Femur (tissue), 1 donor: Measurements from ENCODE around the gene ATP13A1.
"Not testable (repeated sequence)": the region's sequence is repeated elsewhere in the genome, so short reads cannot be mapped to it uniquely, and the experiment has no call there.

Experiments
- DNase-seq: peaks from one replicate; pipeline ENCODE4 v3.0.0-alpha.2; 2017

The ATP13A1 gene

GRCh38 chr19:19663256-19664120, at the start of gene ATP13A1:
TSS of gene ATP13A1 (minus strand) at chr19:19663676. CDS start at chr19:19663666, 10 bp downstream.
- DNase-seq = peak; percentile 98

GRCh38 chr19:19711934-19712828, 48.7 kb upstream of the ATP13A1 start:
- DNase-seq = no peak

- no peak for DNase-seq
Observed at GRCh38 chr19:19711306-19711933, 47.9 kb upstream of the ATP13A1 start.

GRCh38 chr19:19710506-19710905, 47.0 kb upstream of the ATP13A1 start:
- no peak for DNase-seq

GRCh38 chr19:19704836-19705235, 41.4 kb upstream of the ATP13A1 start:
- no peak for DNase-seq

- not testable (repeated sequence) for DNase-seq
Observed at GRCh38 chr19:19700493-19700892, 37.0 kb upstream of the ATP13A1 start.

- no peak for DNase-seq
Observed at GRCh38 chr19:19697589-19697988, 34.1 kb upstream of the ATP13A1 start.

GRCh38 chr19:19696386-19696785, 32.9 kb upstream of the ATP13A1 start:
- no peak for DNase-seq

- DNase-seq = no peak
Observed at GRCh38 chr19:19691683-19692082, 28.2 kb upstream of the ATP13A1 start.

- not testable (repeated sequence) for DNase-seq
Observed at GRCh38 chr19:19689023-19689422, 25.5 kb upstream of the ATP13A1 start.

- DNase-seq = no peak
Observed at GRCh38 chr19:19687090-19687489, 23.6 kb upstream of the ATP13A1 start.

GRCh38 chr19:19686580-19686979, 23.1 kb upstream of the ATP13A1 start:
- no peak for DNase-seq

- not testable (repeated sequence) for DNase-seq
Observed at GRCh38 chr19:19686119-19686518, 22.6 kb upstream of the ATP13A1 start.

- no peak for DNase-seq
Observed at GRCh38 chr19:19679176-19680073, 15.9 kb upstream of the ATP13A1 start.

- no peak for DNase-seq
Observed at GRCh38 chr19:19677579-19677978, 14.1 kb upstream of the ATP13A1 start.

- DNase-seq = no peak
Observed at GRCh38 chr19:19674315-19674714, 10.8 kb upstream of the ATP13A1 start.

- DNase-seq = no peak
Observed at GRCh38 chr19:19672816-19673215, 9.3 kb upstream of the ATP13A1 start.

GRCh38 chr19:19670070-19670551, 6.6 kb upstream of the ATP13A1 start:
- DNase-seq = no peak

- DNase-seq = peak; percentile 94
Observed at GRCh38 chr19:19668230-19669012, 4.9 kb upstream of the ATP13A1 start, which contains the start of gene ZNF101. TSS of gene ZNF101 (plus strand) at chr19:19668839. CDS start at chr19:19668964, 125 bp downstream.

- DNase-seq = not testable (repeated sequence)
Observed at GRCh38 chr19:19665420-19665948, 2.0 kb upstream of the ATP13A1 start.

GRCh38 chr19:19662871-19663255, 613 bp downstream of the ATP13A1 start:
- DNase-seq = no peak
